Fibroblast of the aortic adventitia (primary cell): Measurements from ENCODE around the gene SETX. TPM values are rescaled to one million over a fixed set of nuclear protein-coding genes. Genes with fewer than 3 reads are reported as not detected.
"Not testable (repeated sequence)": the region's sequence is repeated elsewhere in the genome, so short reads cannot be mapped to it uniquely, and the experiment has no call there.

Experiments used
- DNase-seq: peaks from one replicate; pipeline ENCODE4 v3.0.0-alpha.2; 2010; ENCODE audit warnings: low read depth
- H3K4me3 ChIP-seq: 2 replicates; pipeline ENCODE4 v1.5.1; 2011; ENCODE audit warnings: low read depth, mild to moderate bottlenecking, control low read depth, low read length, moderate library complexity
- CTCF ChIP-seq: IDR thresholded peaks from 2 replicates; pipeline ENCODE4 v1.5.1; 2011; ENCODE audit warnings: mild to moderate bottlenecking, low read length, control low read depth, inconsistent platforms; ENCODE audit not compliant: insufficient read depth
- total RNA-seq: library from RNA; depleted of rRNA; stranded (reverse); fragments of >200 nt; gene quantifications from 2 replicates; pipeline ENCODE4 v1.2.3, GENCODE V29; 2012; ENCODE audit warnings: low replicate concordance

The SETX gene
- total RNA-seq, 1 donor: 85.0 TPM

GRCh38 chr9:132288966-132289365 lies 65.8 kb downstream of the SETX start:
- H3K4me3 ChIP-seq: no peak overlapping the region
- no peak for TF ChIP-seq CTCF
- DNase-seq: no peak

GRCh38 chr9:132288361-132288760 lies 66.4 kb downstream of the SETX start:
- TF ChIP-seq CTCF: no peak
- DNase-seq: peak; percentile 54
- H3K4me3 ChIP-seq: no peak overlapping the region

- no peak for TF ChIP-seq CTCF
- no peak for DNase-seq
- H3K4me3 ChIP-seq: no peak overlapping the region
Measured at GRCh38 chr9:132287256-132287760, 67.5 kb downstream of the SETX start.

GRCh38 chr9:132283863-132284262 lies 70.9 kb downstream of the SETX start:
- H3K4me3 ChIP-seq: no peak overlapping the region
- TF ChIP-seq CTCF: no peak
- DNase-seq: no peak

GRCh38 chr9:132283165-132283564 lies 71.6 kb downstream of the SETX start:
- no peak for DNase-seq
- H3K4me3 ChIP-seq: no peak overlapping the region
- no peak for TF ChIP-seq CTCF

- DNase-seq: no peak
- TF ChIP-seq CTCF: no peak
- no peak overlapping the region for H3K4me3 ChIP-seq
Measured at GRCh38 chr9:132274861-132275260, 79.9 kb downstream of the SETX start.

GRCh38 chr9:132269704-132270516 lies 84.9 kb downstream of the SETX start:
- DNase-seq, H3K4me3 ChIP-seq: not testable (repeated sequence)
